Neural crest cell (in vitro differentiated cells): ENCODE data around the gene C1orf122. TPM values are rescaled to one million over a fixed set of nuclear protein-coding genes. Genes with fewer than 3 reads are reported as not detected.

ENCODE experiments used
- DNase-seq: peaks from one replicate; pipeline ENCODE4 v3.0.0; 2021; ENCODE audit warnings: low read depth, mixed read lengths, low spot score
- H3K27ac Mint-ChIP-seq: one replicate; pipeline ENCODE4 v1.8.0; 2021; ENCODE audit warnings: mild to moderate bottlenecking, mixed read lengths; ENCODE audit not compliant: unreplicated experiment
- H3K27me3 Mint-ChIP-seq: 2 replicates; pipeline ENCODE4 v1.8.0; 2021; ENCODE audit warnings: low read depth, mild to moderate bottlenecking, mixed read lengths
- H3K36me3 Mint-ChIP-seq: 2 replicates; pipeline ENCODE4 v1.8.0; 2021; ENCODE audit warnings: low read depth, mild to moderate bottlenecking, mixed read lengths
- H3K4me1 Mint-ChIP-seq: 2 replicates; pipeline ENCODE4 v1.8.0; 2021; ENCODE audit warnings: mixed read lengths
- H3K4me3 Mint-ChIP-seq: one replicate; pipeline ENCODE4 v1.8.0; 2021; ENCODE audit warnings: mild to moderate bottlenecking, mixed read lengths
- H3K9me3 Mint-ChIP-seq: 2 replicates; pipeline ENCODE4 v1.8.0; 2021; ENCODE audit warnings: mixed read lengths
- CTCF ChIP-seq: fragments of 200-600 bp; sonication (generic); conservative IDR thresholded peaks from 2 replicates; pipeline ENCODE4 v1.5.0; 2021; ENCODE audit warnings: antibody characterized with exemption, mild to moderate bottlenecking
- total RNA-seq: library from RNA; stranded (reverse); gene quantifications from 2 replicates; pipeline ENCODE4 v1.2.1, GENCODE V29; 2021

C1orf122 gene
- total RNA-seq, 1 donor from 2014 or later: 37.3 TPM

GRCh38 chr1:37844536-37844935 lies 36.9 kb downstream of the C1orf122 start:
- Mint-ChIP-seq H3K9me3 (no peaks in the 10 kb centered on the region), H3K4me3 (no peak overlapping the region)

GRCh38 chr1:37845049-37845646 lies 37.6 kb downstream of the C1orf122 start:
- Mint-ChIP-seq H3K4me1 (no peaks in the 10 kb centered on the region), H3K27me3 (no peaks in the 10 kb centered on the region), H3K9me3 (no peaks in the 10 kb centered on the region), H3K27ac (no peak overlapping the region), H3K36me3 (no peaks in the 10 kb centered on the region), H3K4me3 (no peak overlapping the region)
- no peak for DNase-seq
- no peak for TF ChIP-seq CTCF

More at GRCh38 chr1:37844536-37844935, 36.9 kb downstream of the C1orf122 start:
- no peak for DNase-seq
- Mint-ChIP-seq H3K27ac (no peak overlapping the region), H3K4me1 (no peaks in the 10 kb centered on the region), H3K36me3 (no peaks in the 10 kb centered on the region), H3K27me3 (no peaks in the 10 kb centered on the region)
- no peak for TF ChIP-seq CTCF

GRCh38 chr1:37845786-37846185 lies 38.2 kb downstream of the C1orf122 start:
- Mint-ChIP-seq H3K4me1 (no peaks in the 10 kb centered on the region), H3K36me3 (no peaks in the 10 kb centered on the region), H3K27ac (no peak overlapping the region), H3K9me3 (no peaks in the 10 kb centered on the region), H3K27me3 (no peaks in the 10 kb centered on the region), H3K4me3 (no peak overlapping the region)
- TF ChIP-seq CTCF: no peak
- DNase-seq: no peak

GRCh38 chr1:37846647-37847339 lies 39.2 kb downstream of the C1orf122 start:
- no peaks in the 10 kb centered on the region for H3K4me1 Mint-ChIP-seq
- H3K36me3 Mint-ChIP-seq: no peaks in the 10 kb centered on the region
- no peaks in the 10 kb centered on the region for H3K9me3 Mint-ChIP-seq
- H3K27me3 Mint-ChIP-seq: no peaks in the 10 kb centered on the region
- DNase-seq: no peak
- no peak overlapping the region for H3K4me3 Mint-ChIP-seq
- no peak for TF ChIP-seq CTCF
- H3K27ac Mint-ChIP-seq: no peak overlapping the region

- no peaks in the 10 kb centered on the region for H3K9me3 Mint-ChIP-seq
- no peak overlapping the region for H3K27ac Mint-ChIP-seq
- no peak overlapping the region for H3K4me3 Mint-ChIP-seq
- H3K27me3 Mint-ChIP-seq: no peaks in the 10 kb centered on the region
- H3K36me3 Mint-ChIP-seq: peaks cover 3% of the 10 kb centered on the region
- TF ChIP-seq CTCF: no peak
- no peak for DNase-seq
- H3K4me1 Mint-ChIP-seq: peaks cover 4% of the 10 kb centered on the region
These were observed 41.9 kb downstream of the C1orf122 start for GRCh38 chr1:37849480-37849879.
